DND-41 (cell line): ENCODE data around the gene ZNF133.

Source experiments
- ATAC-seq: fragments of 200-7000 bp; cut with Tn5 transposase; 3 replicates; pipeline ENCODE4 v1.9.1; 2021; ENCODE audit warnings: low read depth; ENCODE audit not compliant: insufficient read depth
- DNase-seq: peaks from one replicate; pipeline ENCODE4 v3.0.0-alpha.2; 2020
- H2AFZ ChIP-seq: 2 replicates; pipeline ENCODE4 v1.6.0; 2012; ENCODE audit warnings: low read depth, low read length
- H3K27ac ChIP-seq: 2 replicates; pipeline ENCODE4 v1.5.1; 2012; ENCODE audit warnings: low read length, inconsistent platforms
- H3K27me3 ChIP-seq: fragments of 200-600 bp; sonication (generic); 2 replicates; pipeline ENCODE4 v1.6.0; 2012; ENCODE audit warnings: low read length, mild to moderate bottlenecking, inconsistent platforms; ENCODE audit not compliant: insufficient read depth, poor library complexity
- H3K36me3 ChIP-seq: 2 replicates; pipeline ENCODE4 v1.5.1; 2012; ENCODE audit warnings: low read length, inconsistent platforms; ENCODE audit not compliant: insufficient read depth
- H3K4me1 ChIP-seq: 2 replicates; pipeline ENCODE4 v1.5.1; 2012; ENCODE audit warnings: mild to moderate bottlenecking, low read length; ENCODE audit not compliant: insufficient read depth
- H3K4me2 ChIP-seq: 2 replicates; pipeline ENCODE4 v1.6.0; 2012; ENCODE audit warnings: mild to moderate bottlenecking, moderate library complexity, low read length, inconsistent platforms; ENCODE audit not compliant: insufficient read depth
- H3K4me3 ChIP-seq, 2 experiments: fragments of 200-600 bp in 1 of 2; shearing (Covaris generic) in 1 of 2; 2 replicates each; pipeline ENCODE4 v1.5.1; 2012 to 2016; ENCODE audit warnings: inconsistent platforms in 2 of 2, low read length in 2 of 2, mild to moderate bottlenecking in 2 of 2, low read depth in 1 of 2, moderate library complexity in 1 of 2
- H3K79me2 ChIP-seq: 2 replicates; pipeline ENCODE4 v1.6.0; 2012; ENCODE audit warnings: low read length, inconsistent platforms; ENCODE audit not compliant: insufficient read depth
- H3K9ac ChIP-seq: 2 replicates; pipeline ENCODE4 v1.6.0; 2012; ENCODE audit warnings: low read depth, mild to moderate bottlenecking, inconsistent platforms, low read length, moderate library complexity
- H3K9me3 ChIP-seq: 2 replicates; pipeline ENCODE4 v1.5.1; 2012; ENCODE audit warnings: low read length, moderate library complexity, mild to moderate bottlenecking, inconsistent platforms; ENCODE audit not compliant: insufficient read depth, severe bottlenecking
- H4K20me1 ChIP-seq: 2 replicates; pipeline ENCODE4 v1.6.0; 2012; ENCODE audit warnings: low read length; ENCODE audit not compliant: insufficient read depth
- CTCF ChIP-seq: IDR thresholded peaks from 2 replicates; pipeline ENCODE4 v1.5.1; 2012; ENCODE audit warnings: borderline replicate concordance, low read length, moderate library complexity, mild to moderate bottlenecking; ENCODE audit not compliant: poor library complexity, severe bottlenecking; ENCODE audit errors: extremely low read depth
- EZH2 ChIP-seq: IDR thresholded peaks from 3 replicates; pipeline ENCODE4 v1.6.1; 2012; ENCODE audit warnings: borderline replicate concordance, low read depth, mild to moderate bottlenecking, moderate library complexity, low read length, inconsistent platforms; ENCODE audit not compliant: severe bottlenecking

The ZNF133 gene

GRCh38 chr20:18259730-18260129, 28.6 kb upstream of the ZNF133 start:
- ATAC-seq = no peak
- no peak overlapping the region for H3K27ac ChIP-seq

GRCh38 chr20:18263723-18264122, 24.6 kb upstream of the ZNF133 start:
- Histone ChIP-seq H3K4me3 (no peak overlapping the region), H3K4me2 (no peak overlapping the region), H3K27ac (no peak overlapping the region), H3K27me3 (peaks cover 10% of the 10 kb centered on the region), H3K79me2 (no peaks in the 10 kb centered on the region), H3K36me3 (no peaks in the 10 kb centered on the region), H4K20me1 (no peaks in the 10 kb centered on the region), H3K9me3 (no peaks in the 10 kb centered on the region), H3K9ac (no peak overlapping the region), H3K4me1 (no peaks in the 10 kb centered on the region), H2AFZ (no peak overlapping the region)
- ATAC-seq (no peak), DNase-seq (no peak)
- TF ChIP-seq CTCF = no peak
- TF ChIP-seq EZH2 = no peak

More at GRCh38 chr20:18259730-18260129, 28.6 kb upstream of the ZNF133 start:
- Histone ChIP-seq H2AFZ (no peak overlapping the region), H3K9me3 (no peaks in the 10 kb centered on the region), H4K20me1 (no peaks in the 10 kb centered on the region), H3K4me3 (no peak overlapping the region), H3K79me2 (no peaks in the 10 kb centered on the region), H3K4me2 (no peak overlapping the region), H3K9ac (no peak overlapping the region), H3K27me3 (peaks cover 7% of the 10 kb centered on the region), H3K36me3 (no peaks in the 10 kb centered on the region), H3K4me1 (no peaks in the 10 kb centered on the region)
- TF ChIP-seq CTCF = no peak
- no peak for TF ChIP-seq EZH2
- no peak for DNase-seq

- Histone ChIP-seq H3K9me3 (no peaks in the 10 kb centered on the region), H3K4me1 (no peaks in the 10 kb centered on the region), H3K27ac (no peak overlapping the region), H4K20me1 (no peaks in the 10 kb centered on the region), H3K4me3 (no peak overlapping the region), H3K79me2 (no peaks in the 10 kb centered on the region), H3K4me2 (no peak overlapping the region), H3K27me3 (peaks cover 10% of the 10 kb centered on the region), H3K36me3 (no peaks in the 10 kb centered on the region), H3K9ac (no peak overlapping the region), H2AFZ (no peak overlapping the region)
- DNase-seq (no peak), ATAC-seq (no peak)
- no peak for TF ChIP-seq EZH2
- no peak for TF ChIP-seq CTCF
These were observed 22.9 kb upstream of the ZNF133 start for GRCh38 chr20:18265441-18265840.

GRCh38 chr20:18266282-18266681, 22.0 kb upstream of the ZNF133 start:
- no peak overlapping the region for H2AFZ ChIP-seq
- no peaks in the 10 kb centered on the region for H3K9me3 ChIP-seq
- no peak overlapping the region for H3K9ac ChIP-seq
- no peaks in the 10 kb centered on the region for H3K4me1 ChIP-seq
- no peak for TF ChIP-seq CTCF
- TF ChIP-seq EZH2 = no peak
- no peaks in the 10 kb centered on the region for H4K20me1 ChIP-seq
- no peak overlapping the region for H3K27ac ChIP-seq
- H3K27me3 ChIP-seq = peaks cover 10% of the 10 kb centered on the region
- H3K36me3 ChIP-seq = no peaks in the 10 kb centered on the region
- H3K4me3 ChIP-seq = no peak overlapping the region
- no peak overlapping the region for H3K4me2 ChIP-seq
- H3K79me2 ChIP-seq = no peaks in the 10 kb centered on the region
- no peak for ATAC-seq
- no peak for DNase-seq
